IPS DF 6.9 (cell line): ENCODE results near the gene PRRT3.
A peak's percentile ranks its signal among the peaks of the same experiment; 100 is the strongest.

Source experiments
- DNase-seq: peaks from one replicate; pipeline ENCODE4 v3.0.0-alpha.2; 2013; ENCODE audit warnings: low read depth, low spot score
- H3K27ac ChIP-seq: one replicate; pipeline ENCODE4 v1.5.1; 2013; ENCODE audit warnings: low read length, control low read depth
- H3K27me3 ChIP-seq: 2 replicates; pipeline ENCODE4 v1.6.1; 2013; ENCODE audit warnings: mild to moderate bottlenecking, low read length; ENCODE audit not compliant: control insufficient read depth, insufficient read depth
- H3K36me3 ChIP-seq: 2 replicates; pipeline ENCODE4 v1.6.1; 2013; ENCODE audit warnings: low read length; ENCODE audit not compliant: control insufficient read depth, insufficient read depth
- H3K4me1 ChIP-seq: 2 replicates; pipeline ENCODE4 v1.6.1; 2013; ENCODE audit warnings: low read length; ENCODE audit not compliant: control insufficient read depth, insufficient read depth
- H3K4me3 ChIP-seq: 2 replicates; pipeline ENCODE4 v1.5.1; 2013; ENCODE audit warnings: mild to moderate bottlenecking, low read length
- H3K9me3 ChIP-seq: 2 replicates; pipeline ENCODE4 v1.6.1; 2013; ENCODE audit warnings: low read length, inconsistent platforms; ENCODE audit not compliant: control insufficient read depth, insufficient read depth
- WGBS: extraction: QIAGEN DNeasy Blood & Tissue Kit; methylation state at CpG from one replicate; pipeline ENCODE4 v1.1.7; 2013; ENCODE audit warnings: mixed read lengths, missing lambda C conversion rate; ENCODE audit not compliant: insufficient read length, insufficient coverage; 5-methylcytosine and 5-hydroxymethylcytosine counted together

The PRRT3 gene

DNA sequence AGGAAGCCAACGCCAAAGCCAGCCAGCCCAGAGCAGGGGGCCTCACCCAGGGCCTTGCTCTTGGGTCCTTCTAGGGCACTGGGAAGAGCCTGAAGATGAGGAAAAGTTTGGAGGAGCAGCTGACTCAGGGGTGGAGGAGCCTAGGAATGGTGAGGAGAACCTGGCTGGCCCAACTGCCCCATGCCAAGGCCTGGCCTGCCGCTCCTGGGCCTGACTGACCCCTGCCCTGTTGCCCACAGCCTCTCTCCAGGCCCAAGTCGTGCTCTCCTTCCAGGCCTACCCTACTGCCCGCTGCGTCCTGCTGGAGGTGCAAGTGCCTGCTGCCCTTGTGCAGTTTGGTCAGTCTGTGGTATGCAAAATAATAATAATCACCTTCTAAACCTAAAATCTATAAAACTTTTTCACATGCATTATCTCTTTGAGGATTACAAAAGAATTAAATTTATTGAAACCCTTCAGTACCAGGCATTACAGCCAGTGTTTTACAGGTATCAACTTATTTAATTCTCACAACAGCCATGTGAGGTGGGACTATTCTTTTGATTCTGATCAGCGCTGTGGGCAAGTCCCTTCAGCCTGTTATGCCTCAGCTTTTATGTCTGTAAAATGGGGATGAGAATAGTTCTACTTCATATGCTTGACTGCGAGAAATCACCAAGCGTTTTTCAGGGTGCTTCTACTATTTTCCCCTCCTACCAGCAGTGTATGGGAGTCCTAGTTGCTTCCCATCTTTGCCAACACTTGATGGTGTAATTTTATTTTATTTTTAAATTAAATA lies 33.8 kb downstream of the PRRT3 start:
- H3K27me3 ChIP-seq: no peaks in the 10 kb centered on the region
- H3K9me3 ChIP-seq: no peaks in the 10 kb centered on the region
- no peak overlapping the region for H3K4me3 ChIP-seq
- H3K36me3 ChIP-seq: no peaks in the 10 kb centered on the region; the same call in 1 of the 2 replicates
- H3K27ac ChIP-seq: no peak overlapping the region
- H3K4me1 ChIP-seq: peaks cover 8% of the 10 kb centered on the region
- no peak for DNase-seq
- WGBS: no CpG with 5 or more reads among the region's 8 CpGs

DNA sequence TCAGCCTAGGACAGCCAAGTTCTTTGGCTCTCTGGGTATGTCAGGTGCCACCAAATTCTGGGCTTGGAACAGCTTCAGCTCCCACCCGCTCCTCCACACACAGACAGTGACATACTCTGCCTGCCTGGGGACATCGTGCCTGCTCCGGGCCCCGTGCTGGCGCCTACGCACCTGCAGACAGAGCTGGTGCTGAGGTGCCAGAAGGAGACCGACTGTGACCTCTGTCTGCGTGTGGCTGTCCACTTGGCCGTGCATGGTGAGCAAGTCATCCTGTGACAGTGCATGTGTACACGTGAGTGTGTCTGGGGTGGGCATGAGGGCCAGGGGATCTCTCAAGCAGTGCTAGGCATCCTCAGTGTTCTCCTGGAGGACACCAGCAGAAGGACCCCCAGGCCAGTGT lies 34.4 kb downstream of the PRRT3 start:
- WGBS: no CpG with 5 or more reads among the region's 10 CpGs
- Histone ChIP-seq H3K4me3 (no peak overlapping the region), H3K27me3 (no peaks in the 10 kb centered on the region), H3K27ac (no peak overlapping the region), H3K36me3 (no peaks in the 10 kb centered on the region; the same call in 1 of the 2 replicates), H3K9me3 (no peaks in the 10 kb centered on the region), H3K4me1 (peaks cover 8% of the 10 kb centered on the region)
- DNase-seq: no peak

DNA sequence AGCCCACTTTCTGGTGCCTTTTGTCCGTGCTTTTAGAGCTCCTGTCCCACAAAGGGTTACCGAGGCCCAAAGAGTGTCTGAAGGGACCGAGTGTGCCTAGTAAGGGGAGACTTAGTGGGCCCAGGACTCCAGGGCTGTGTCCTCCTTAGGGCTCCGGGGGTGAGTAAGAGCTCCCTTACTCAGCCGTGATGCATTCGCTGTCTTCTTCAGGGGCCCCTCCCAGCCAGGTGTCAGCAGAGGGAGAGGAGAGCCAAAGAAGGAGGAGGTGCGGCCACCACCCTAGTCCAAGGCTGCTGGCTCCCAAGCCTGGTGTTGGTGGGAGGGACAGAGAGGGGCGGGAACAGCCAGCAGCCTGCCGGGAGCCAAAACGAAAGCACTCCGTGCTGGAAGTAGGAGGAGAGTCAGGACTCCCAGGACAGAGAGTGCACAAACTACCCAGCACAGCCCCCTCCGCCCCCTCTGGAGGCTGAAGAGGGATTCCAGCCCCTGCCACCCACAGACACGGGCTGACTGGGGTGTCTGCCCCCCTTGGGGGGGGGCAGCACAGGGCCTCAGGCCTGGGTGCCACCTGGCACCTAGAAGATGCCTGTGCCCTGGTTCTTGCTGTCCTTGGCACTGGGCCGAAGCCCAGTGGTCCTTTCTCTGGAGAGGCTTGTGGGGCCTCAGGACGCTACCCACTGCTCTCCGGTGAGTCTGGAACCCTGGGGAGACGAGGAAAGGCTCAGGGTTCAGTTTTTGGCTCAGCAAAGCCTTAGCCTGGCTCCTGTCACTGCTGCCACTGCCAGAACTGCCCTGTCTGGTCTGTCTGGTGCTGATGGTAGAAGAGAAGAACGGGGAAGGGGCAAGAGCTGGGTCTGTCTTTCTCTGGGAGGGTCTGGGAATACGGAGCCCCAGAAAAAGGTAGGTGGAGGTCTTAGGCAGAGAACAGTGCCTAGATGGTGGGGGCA lies 35.2 kb downstream of the PRRT3 start, which contains the start of gene IL17RC:
Gene IL17RC, plus strand, starts transcription at position 365 of the 947 bp plus-strand sequence. Its CDS starts 218 bp downstream, at position 583.
- no peaks in the 10 kb centered on the region for H3K9me3 ChIP-seq
- no CpG with 5 or more reads among the region's 19 CpGs for WGBS
- peak within 1 kb of the TSS; percentile 75; the same call in 1 of the 2 replicates for H3K4me3 ChIP-seq
- H3K27me3 ChIP-seq: no peaks in the 10 kb centered on the region
- H3K36me3 ChIP-seq: no peaks in the 10 kb centered on the region; the same call in 1 of the 2 replicates
- H3K27ac ChIP-seq: no peak within 1 kb of the TSS
- DNase-seq: no peak
- peaks cover 8% of the 10 kb centered on the region for H3K4me1 ChIP-seq

DNA sequence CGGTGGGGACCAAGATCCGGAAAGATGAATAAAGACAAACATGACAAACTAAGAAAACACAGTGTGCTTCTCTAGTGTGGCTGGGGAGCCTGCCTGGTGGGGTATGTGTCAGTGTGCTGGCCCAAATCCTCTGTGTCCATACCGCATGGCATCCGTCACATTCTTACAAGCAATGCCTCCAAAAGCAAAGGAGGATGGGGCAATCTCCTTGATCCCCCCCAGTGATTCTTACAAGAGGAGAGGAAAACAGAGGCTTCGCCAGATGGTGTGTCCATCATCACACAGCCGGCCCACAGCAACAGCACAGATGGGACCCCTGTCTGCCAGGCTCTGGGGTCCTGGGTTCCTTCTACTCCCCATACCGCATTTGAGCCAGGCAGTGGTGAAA lies 35.9 kb downstream of the PRRT3 start:
- peaks cover 8% of the 10 kb centered on the region for H3K4me1 ChIP-seq
- no peak for DNase-seq
- WGBS: no CpG with 5 or more reads among the region's 7 CpGs
- H3K27ac ChIP-seq: no peak overlapping the region
- no peak overlapping the region for H3K4me3 ChIP-seq
- no peaks in the 10 kb centered on the region for H3K27me3 ChIP-seq
- no peaks in the 10 kb centered on the region; the same call in 1 of the 2 replicates for H3K36me3 ChIP-seq
- no peaks in the 10 kb centered on the region for H3K9me3 ChIP-seq

DNA sequence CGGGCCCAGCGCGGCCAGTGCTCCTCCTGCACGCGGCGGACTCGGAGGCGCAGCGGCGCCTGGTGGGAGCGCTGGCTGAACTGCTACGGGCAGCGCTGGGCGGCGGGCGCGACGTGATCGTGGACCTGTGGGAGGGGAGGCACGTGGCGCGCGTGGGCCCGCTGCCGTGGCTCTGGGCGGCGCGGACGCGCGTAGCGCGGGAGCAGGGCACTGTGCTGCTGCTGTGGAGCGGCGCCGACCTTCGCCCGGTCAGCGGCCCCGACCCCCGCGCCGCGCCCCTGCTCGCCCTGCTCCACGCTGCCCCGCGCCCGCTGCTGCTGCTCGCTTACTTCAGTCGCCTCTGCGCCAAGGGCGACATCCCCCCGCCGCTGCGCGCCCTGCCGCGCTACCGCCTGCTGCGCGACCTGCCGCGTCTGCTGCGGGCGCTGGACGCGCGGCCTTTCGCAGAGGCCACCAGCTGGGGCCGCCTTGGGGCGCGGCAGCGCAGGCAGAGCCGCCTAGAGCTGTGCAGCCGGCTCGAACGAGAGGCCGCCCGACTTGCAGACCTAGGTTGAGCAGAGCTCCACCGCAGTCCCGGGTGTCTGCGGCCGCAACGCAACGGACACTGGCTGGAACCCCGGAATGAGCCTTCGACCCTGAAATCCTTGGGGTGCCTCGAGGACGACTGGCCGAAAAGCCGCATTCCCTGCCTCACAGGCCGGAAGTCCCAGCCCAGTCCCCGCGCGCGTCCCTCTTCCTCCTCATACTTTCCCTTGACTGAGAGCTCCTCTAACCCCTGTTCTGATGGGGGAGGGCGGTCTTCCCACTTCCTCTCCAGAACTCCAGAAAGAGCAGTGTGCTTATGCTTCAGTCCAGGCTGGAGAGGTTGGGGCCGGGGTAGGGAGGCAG lies 36.7 kb downstream of the PRRT3 start:
- H3K36me3 ChIP-seq: no peaks in the 10 kb centered on the region; the same call in 1 of the 2 replicates
- H3K9me3 ChIP-seq: no peaks in the 10 kb centered on the region
- no peaks in the 10 kb centered on the region for H3K27me3 ChIP-seq
- no peak for DNase-seq
- peak overlapping the region; percentile 75 for H3K4me3 ChIP-seq
- WGBS: no CpG with 5 or more reads among the region's 99 CpGs
- no peak overlapping the region for H3K27ac ChIP-seq
- H3K4me1 ChIP-seq: peaks cover 8% of the 10 kb centered on the region

DNA sequence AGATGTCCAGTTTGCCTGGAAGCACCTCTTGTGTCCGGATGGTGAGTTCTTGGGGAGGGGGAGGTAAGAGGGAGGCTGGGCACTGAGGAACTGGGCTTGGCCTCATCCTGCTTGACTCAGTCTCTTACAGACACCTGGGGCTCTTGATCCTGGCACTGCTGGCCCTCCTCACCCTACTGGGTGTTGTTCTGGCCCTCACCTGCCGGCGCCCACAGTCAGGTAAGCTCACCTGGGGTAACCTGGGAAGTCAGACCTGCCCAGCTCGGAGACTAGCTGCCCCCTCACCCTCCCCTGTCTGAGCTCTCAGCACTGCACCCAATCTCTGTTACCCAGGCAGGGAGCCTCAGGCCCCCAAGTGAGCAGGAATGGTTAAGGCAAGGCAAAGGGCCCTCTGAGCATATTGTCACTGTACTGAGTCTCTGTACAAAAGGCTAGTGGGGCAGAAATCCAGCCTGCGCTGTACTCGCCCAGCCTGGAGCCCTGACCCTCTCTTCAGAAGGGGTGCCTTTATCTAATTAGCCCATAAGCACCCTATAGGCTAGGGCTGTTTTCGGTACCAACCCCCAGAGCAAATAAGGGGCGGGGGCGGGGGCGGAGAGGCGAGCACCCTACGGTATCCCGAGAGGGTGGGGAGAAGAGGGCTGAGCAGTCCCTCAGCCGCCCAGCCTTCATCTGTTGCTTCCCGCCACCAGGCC lies 37.5 kb downstream of the PRRT3 start:
- H3K27me3 ChIP-seq: no peaks in the 10 kb centered on the region
- peak overlapping the region; percentile 75; the same call in 1 of the 2 replicates for H3K4me3 ChIP-seq
- no peak overlapping the region for H3K27ac ChIP-seq
- H3K4me1 ChIP-seq: peaks cover 8% of the 10 kb centered on the region
- WGBS: no CpG with 5 or more reads among the region's 15 CpGs
- H3K9me3 ChIP-seq: no peaks in the 10 kb centered on the region
- H3K36me3 ChIP-seq: no peaks in the 10 kb centered on the region; the same call in 1 of the 2 replicates
- DNase-seq: no peak

DNA sequence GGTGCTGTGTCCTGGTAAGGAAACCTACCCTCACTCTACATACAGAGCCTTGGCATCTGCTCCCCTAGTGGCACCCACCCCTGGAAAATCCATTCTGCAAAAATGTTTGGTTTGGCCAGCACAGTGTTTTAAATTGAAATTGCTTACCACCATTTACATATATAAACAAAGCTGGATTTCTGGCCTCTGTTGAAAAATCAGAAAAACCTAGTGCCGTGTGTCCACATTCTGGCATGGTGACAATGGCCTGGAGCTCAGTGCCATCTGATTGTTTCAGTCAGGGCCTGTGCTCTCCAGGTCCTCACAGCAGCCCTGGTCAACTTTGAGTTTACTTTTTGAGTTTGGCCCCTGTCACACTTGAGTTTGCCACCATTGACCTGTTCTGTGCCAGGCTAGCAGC lies 38.2 kb downstream of the PRRT3 start:
- no peak for DNase-seq
- Histone ChIP-seq H3K9me3 (no peaks in the 10 kb centered on the region), H3K27ac (no peak overlapping the region), H3K27me3 (no peaks in the 10 kb centered on the region), H3K4me3 (no peak overlapping the region), H3K36me3 (no peaks in the 10 kb centered on the region; the same call in 1 of the 2 replicates), H3K4me1 (peaks cover 8% of the 10 kb centered on the region)
- no CpG with 5 or more reads among the region's 1 CpG for WGBS

DNA sequence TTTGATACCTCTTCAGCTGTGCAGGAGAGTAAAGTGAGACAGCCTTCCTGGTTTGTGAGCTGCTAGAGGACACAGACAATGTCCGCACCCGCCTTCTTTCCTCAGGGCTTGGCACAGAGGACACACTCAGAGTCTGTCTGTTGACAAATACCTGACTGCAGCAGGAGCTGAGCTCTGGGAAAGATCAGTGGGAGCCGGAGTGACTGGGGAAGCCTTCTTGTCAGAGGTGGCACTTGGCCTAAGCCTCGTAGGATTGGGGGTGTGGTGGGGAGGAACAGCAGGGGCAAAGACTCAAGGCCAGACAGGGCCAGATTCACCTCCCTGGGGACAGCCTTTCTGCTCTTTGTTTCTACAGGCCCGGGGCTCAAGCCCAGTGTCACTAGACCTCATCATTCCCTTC lies 38.6 kb downstream of the PRRT3 start:
- WGBS: no CpG with 5 or more reads among the region's 5 CpGs

DNA sequence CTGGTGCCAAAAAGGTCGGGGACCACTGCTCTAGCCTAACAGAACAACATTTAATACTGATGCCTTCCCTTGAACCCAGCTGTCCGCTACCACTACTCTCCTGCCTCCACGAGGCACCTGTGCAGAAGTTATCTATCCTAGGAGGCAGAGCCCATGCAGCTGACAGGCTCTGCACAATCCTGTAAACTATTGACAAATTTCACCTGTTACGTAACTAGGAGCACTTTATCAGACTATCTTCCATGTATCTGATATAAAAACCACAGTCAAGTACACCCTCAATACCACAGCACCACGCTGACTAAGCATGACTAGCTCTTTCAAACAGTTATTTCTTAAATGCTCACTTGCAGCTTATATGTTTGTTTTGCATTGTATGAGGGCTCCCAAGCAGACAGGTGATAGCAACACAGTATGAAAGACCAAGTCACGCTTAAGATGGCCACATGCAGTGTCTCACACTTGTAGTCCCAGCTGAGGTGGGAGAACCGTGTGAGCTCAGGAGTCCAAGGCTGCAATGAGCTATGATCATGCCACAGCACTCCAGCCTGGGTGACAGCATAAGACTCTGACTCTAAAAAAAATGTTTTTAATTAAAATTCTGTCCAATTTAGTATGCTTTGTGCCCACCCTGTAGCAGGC lies 39.8 kb downstream of the PRRT3 start:
- H3K4me3 ChIP-seq: no peak overlapping the region
- no peaks in the 10 kb centered on the region for H3K36me3 ChIP-seq
- peaks cover 7% of the 10 kb centered on the region; the same call in 1 of the 2 replicates for H3K4me1 ChIP-seq
- H3K27ac ChIP-seq: no peak overlapping the region
- DNase-seq: no peak
- H3K27me3 ChIP-seq: no peaks in the 10 kb centered on the region
- WGBS: no CpG with 5 or more reads among the region's 7 CpGs
- H3K9me3 ChIP-seq: no peaks in the 10 kb centered on the region

More for the DNA sequence above, 38.6 kb downstream of the PRRT3 start:
- no peaks in the 10 kb centered on the region; the same call in 1 of the 2 replicates for H3K36me3 ChIP-seq
- H3K4me3 ChIP-seq: no peak overlapping the region
- H3K9me3 ChIP-seq: no peaks in the 10 kb centered on the region
- H3K27ac ChIP-seq: no peak overlapping the region
- peaks cover 8% of the 10 kb centered on the region for H3K4me1 ChIP-seq
- no peak for DNase-seq
- no peaks in the 10 kb centered on the region for H3K27me3 ChIP-seq
